GM12801 (cell line): ENCODE results near the gene ARHGAP36.

Source experiments
- CTCF ChIP-seq: IDR thresholded peaks from one replicate; pipeline ENCODE4 v1.5.1; 2011; ENCODE audit warnings: control low read depth; ENCODE audit not compliant: insufficient read length; ENCODE audit errors: extremely low read depth

Gene ARHGAP36

GRCh38 chrX:131058136-131058868, at the start of gene ARHGAP36:
Gene ARHGAP36, plus strand, starts transcription at chrX:131058346. Its CDS starts 23,320 bp downstream, at chrX:131081666.
- TF ChIP-seq CTCF = no peak

- no peak for TF ChIP-seq CTCF
Measured at GRCh38 chrX:131010186-131010585, 48.0 kb upstream of the ARHGAP36 start.

GRCh38 chrX:131025336-131025735, 32.8 kb upstream of the ARHGAP36 start:
- no peak for TF ChIP-seq CTCF

GRCh38 chrX:131032354-131033230, 25.6 kb upstream of the ARHGAP36 start:
- TF ChIP-seq CTCF = no peak

GRCh38 chrX:131034063-131034462, 24.1 kb upstream of the ARHGAP36 start:
- TF ChIP-seq CTCF = no peak

- TF ChIP-seq CTCF = no peak
Measured at GRCh38 chrX:131040781-131041180, 17.4 kb upstream of the ARHGAP36 start.

GRCh38 chrX:131041667-131042066, 16.5 kb upstream of the ARHGAP36 start:
- no peak for TF ChIP-seq CTCF
